Epithelial cell of proximal tubule (primary cell): Measurements from ENCODE around the gene SAMD8. TPM values are rescaled to one million over a fixed set of nuclear protein-coding genes. Genes with fewer than 3 reads are reported as not detected.

Experiments used
- DNase-seq: peaks from one replicate; pipeline ENCODE4 v3.0.0-alpha.2; 2011; ENCODE audit warnings: low read depth
- H3K4me3 ChIP-seq: 2 replicates; pipeline ENCODE4 v1.5.1; 2011; ENCODE audit warnings: low read depth, mild to moderate bottlenecking, low read length
- total RNA-seq: library from RNA; depleted of rRNA; stranded (reverse); fragments of >200 nt; gene quantifications from 2 replicates; pipeline ENCODE4 v1.2.3, GENCODE V29; 2015
- TF ChIP-seq, protein P1 (sequence below): conservative IDR thresholded peaks from 2 replicates; pipeline ENCODE4 v1.5.1; 2012; ENCODE audit warnings: low read depth, mild to moderate bottlenecking, low read length

The SAMD8 gene
- total RNA-seq, 1 donor from 2014 or later = 11.3 TPM

DNA sequence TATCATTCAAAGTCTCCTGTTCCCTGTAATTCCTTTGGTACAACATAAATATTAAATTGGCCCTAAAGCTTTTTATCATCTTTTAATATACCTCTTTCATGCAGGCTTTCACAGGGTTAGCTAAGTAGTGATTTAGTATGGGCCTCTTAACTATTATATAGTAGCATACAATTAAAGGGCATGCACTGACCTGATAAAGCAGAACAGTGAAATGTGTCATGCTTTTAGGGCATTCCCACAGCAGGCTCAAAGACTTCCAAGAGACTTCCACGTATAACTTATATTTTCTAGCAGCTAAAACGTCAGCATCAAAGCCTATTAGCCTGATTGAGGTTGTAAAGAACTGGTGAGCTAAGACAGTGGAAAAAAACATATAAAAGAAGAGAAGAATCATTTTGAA, 35.3 kb downstream of the SAMD8 start:
- DNase-seq = no peak
- TF ChIP-seq, protein P1, sequence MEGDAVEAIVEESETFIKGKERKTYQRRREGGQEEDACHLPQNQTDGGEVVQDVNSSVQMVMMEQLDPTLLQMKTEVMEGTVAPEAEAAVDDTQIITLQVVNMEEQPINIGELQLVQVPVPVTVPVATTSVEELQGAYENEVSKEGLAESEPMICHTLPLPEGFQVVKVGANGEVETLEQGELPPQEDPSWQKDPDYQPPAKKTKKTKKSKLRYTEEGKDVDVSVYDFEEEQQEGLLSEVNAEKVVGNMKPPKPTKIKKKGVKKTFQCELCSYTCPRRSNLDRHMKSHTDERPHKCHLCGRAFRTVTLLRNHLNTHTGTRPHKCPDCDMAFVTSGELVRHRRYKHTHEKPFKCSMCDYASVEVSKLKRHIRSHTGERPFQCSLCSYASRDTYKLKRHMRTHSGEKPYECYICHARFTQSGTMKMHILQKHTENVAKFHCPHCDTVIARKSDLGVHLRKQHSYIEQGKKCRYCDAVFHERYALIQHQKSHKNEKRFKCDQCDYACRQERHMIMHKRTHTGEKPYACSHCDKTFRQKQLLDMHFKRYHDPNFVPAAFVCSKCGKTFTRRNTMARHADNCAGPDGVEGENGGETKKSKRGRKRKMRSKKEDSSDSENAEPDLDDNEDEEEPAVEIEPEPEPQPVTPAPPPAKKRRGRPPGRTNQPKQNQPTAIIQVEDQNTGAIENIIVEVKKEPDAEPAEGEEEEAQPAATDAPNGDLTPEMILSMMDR = no peak
- no peak overlapping the region for H3K4me3 ChIP-seq

DNA sequence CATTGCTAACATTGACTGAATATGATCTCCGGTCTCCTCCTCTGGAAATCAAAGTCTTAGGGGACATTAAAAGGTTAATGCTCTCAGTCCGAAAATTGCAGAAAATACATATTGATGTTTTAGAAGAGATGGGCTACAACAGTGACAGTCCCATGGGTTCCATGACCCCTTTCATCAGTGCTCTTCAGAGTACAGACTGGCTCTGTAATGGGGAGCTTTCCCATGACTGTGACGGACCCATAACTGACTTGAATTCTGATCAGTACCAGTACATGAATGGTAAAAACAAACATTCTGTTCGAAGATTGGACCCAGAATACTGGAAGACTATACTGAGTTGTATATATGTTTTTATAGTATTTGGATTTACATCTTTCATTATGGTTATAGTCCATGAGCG, 39.2 kb downstream of the SAMD8 start:
- TF ChIP-seq, protein P1 = no peak
- no peak overlapping the region for H3K4me3 ChIP-seq
- no peak for DNase-seq

DNA sequence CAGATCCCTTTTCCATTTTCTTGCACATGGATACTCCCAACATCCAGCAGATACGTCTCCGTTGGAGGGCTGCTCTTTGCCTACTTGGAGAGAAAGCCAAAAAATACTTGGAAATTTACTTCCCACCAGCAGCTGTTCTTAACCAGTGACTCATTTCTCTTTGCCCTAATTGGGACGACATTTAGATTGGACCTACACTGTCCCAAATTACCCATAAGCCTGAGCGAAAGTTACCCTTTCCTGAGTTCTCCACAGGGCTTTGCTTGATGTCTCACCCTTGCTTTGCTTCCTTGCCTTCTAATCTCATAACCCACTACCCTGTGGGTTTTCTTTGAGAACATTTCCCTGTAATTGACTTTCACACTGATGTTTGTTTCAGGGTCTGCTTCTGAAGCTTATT, 48.1 kb downstream of the SAMD8 start:
- TF ChIP-seq, protein P1 = no peak
- DNase-seq = no peak
- no peak overlapping the region for H3K4me3 ChIP-seq

DNA sequence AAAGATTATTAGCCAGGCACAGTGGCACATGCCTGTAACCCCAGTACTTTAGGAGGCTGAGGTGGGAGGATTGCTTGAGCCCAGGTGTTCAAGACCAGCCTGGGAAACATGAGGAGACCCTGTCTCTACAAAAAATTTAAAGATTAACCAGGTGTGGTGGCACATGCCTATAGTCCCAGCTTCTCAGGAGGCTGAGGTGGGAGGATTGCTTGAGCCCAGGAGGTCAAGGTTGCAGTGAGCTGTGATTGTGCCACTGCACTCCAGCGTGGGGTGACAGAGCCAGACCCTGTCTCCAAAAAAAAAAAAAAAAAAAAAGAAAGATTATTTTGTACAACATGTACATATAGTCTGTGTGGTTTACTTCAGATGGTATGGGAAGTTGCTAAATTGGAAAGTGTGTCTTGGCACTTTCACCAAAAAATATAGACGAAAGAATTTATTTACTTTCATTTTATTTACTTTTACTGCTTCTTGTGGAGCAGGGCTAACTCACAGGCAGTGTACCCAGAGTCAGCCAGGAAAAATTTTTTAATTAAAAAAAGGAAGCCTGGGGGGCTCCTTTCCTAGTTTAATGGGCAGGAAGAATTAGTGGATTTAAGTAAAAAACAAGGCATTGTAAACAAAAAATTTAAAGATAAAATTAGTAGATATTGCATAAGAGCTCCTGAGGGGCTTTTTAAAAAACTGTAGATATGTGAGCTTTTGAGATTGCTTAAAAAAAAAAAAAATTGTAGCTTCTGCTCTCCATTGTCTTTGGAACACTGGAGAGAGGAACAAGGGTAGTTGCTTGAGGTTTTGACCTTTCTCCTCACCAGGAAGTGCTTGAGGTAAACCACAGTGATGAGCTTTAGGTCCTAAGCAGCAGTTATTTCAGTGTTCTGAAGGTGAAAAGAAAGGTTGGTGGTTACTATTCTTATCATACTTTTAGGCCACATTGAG, 54.5 kb downstream of the SAMD8 start:
- TF ChIP-seq, protein P1 = no peak
- DNase-seq = no peak
- H3K4me3 ChIP-seq = no peak overlapping the region

DNA sequence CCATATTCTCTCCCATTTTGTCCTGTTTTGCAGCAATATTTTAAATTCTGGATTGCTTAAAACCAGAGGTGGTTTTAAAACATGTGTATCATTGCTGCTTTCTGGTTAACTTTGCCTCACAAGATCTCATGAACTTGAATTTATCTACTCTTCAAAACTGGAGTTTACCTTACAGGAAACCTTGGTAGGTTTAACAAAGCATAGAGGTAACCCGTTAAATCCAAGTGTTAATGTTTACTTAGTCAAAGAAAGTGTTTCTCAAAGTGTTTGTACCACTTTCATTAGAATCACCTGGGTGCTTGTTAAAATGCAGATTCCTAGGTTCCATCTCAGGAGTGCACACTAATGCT, 55.1 kb downstream of the SAMD8 start:
- no peak overlapping the region for H3K4me3 ChIP-seq
- TF ChIP-seq, protein P1 = no peak
- DNase-seq = no peak

DNA sequence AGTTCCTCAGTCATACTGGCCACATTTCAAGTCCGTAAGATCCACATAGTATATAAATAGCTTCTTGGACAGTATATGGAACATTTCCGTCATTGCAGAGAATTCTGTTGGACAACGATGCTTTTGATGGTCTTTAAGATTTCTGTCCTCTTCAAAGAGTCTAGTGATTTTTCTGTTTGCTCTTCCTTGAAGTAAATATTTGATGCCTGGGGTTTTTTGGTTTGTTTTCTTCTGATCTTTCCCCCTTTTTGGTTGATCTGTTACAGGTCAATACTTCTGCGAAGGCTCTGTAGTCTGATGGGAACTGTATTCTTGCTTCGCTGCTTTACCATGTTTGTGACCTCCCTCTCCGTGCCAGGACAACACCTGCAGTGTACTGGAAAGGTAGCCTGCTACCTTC, 56.8 kb downstream of the SAMD8 start:
- no peak overlapping the region for H3K4me3 ChIP-seq
- TF ChIP-seq, protein P1 = no peak
- no peak for DNase-seq

DNA sequence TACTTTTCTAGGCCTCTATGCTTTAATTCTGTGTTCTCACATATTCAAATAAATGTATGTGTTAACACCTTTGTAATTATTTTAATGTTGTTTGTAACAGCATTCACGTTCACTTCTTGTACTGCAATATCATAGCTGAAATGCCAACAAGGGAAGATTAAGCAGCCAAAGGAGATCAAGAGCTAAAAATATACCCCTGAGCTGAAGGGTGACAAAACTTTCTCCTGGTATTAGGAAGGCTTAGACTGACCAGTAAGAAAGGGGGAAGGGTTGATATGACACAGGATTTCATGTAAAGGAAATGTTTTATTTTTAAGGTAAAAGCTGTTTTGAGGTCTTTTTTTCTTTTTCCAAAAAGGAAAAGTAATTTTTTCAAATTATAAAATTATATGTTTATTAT, 58.8 kb downstream of the SAMD8 start:
- DNase-seq = no peak
- TF ChIP-seq, protein P1 = no peak
- no peak overlapping the region for H3K4me3 ChIP-seq
